Stimulated activated CD8-positive, alpha-beta memory T cell treated with anti-CD3 and anti-CD28 coated beads, Interleukin-7, amount 100 ng/mL, for 48 hours (primary cell): ENCODE data around the gene TRAK1.

ENCODE experiments used
- DNase-seq, 2 donors: peaks; one replicate each; pipeline ENCODE4 v3.0.0-alpha.2; 2020; ENCODE audit warnings: low read depth in 1 of 2; ENCODE audit errors: extremely low read depth in 1 of 2

Gene TRAK1

GRCh38 chr3:42174679-42175385, 83.7 kb downstream of the TRAK1 start:
- DNase-seq = no peak

GRCh38 chr3:42175386-42176240, 84.5 kb downstream of the TRAK1 start:
- DNase-seq = no peak

- no peak for DNase-seq
Observed at GRCh38 chr3:42176242-42177034, 85.3 kb downstream of the TRAK1 start.

- DNase-seq = no peak
Observed at GRCh38 chr3:42177068-42177800, 86.1 kb downstream of the TRAK1 start.

GRCh38 chr3:42177801-42178150, 86.6 kb downstream of the TRAK1 start:
- DNase-seq = no peak

- DNase-seq = peak in 1 of 2 donors; percentile 13
Observed at GRCh38 chr3:42179110-42179725, 88.1 kb downstream of the TRAK1 start.

- DNase-seq = no peak
Observed at GRCh38 chr3:42180901-42181300, 89.7 kb downstream of the TRAK1 start.

GRCh38 chr3:42182555-42182954, 91.4 kb downstream of the TRAK1 start:
- DNase-seq = no peak

- no peak for DNase-seq
Observed at GRCh38 chr3:42183991-42184632, 93.0 kb downstream of the TRAK1 start.

GRCh38 chr3:42184651-42185443, 93.7 kb downstream of the TRAK1 start:
- DNase-seq = no peak

GRCh38 chr3:42187936-42188335, 96.8 kb downstream of the TRAK1 start:
- DNase-seq = no peak

GRCh38 chr3:42188376-42188775, 97.2 kb downstream of the TRAK1 start:
- DNase-seq = no peak

GRCh38 chr3:42189001-42189460, 97.9 kb downstream of the TRAK1 start:
- no peak for DNase-seq

GRCh38 chr3:42189736-42190135, 98.6 kb downstream of the TRAK1 start:
- DNase-seq = no peak

- peak; percentile 20 to 33 for DNase-seq
Observed at GRCh38 chr3:42190701-42191442, 99.7 kb downstream of the TRAK1 start.

GRCh38 chr3:42191443-42191747, 100.2 kb downstream of the TRAK1 start:
- no peak for DNase-seq

- DNase-seq = no peak
Observed at GRCh38 chr3:42192334-42193200, 101.4 kb downstream of the TRAK1 start.
